SH-SY5Y (cell line): Measurements from ENCODE around the gene KLHL4.

Experiments used
- GATA2 ChIP-seq: IDR thresholded peaks from 2 replicates; pipeline ENCODE4 v1.6.1; 2011; ENCODE audit warnings: mild to moderate bottlenecking, low read depth, low read length
- GATA3 ChIP-seq: IDR thresholded peaks from 2 replicates; pipeline ENCODE4 v1.6.1; 2011; ENCODE audit warnings: low read depth, mild to moderate bottlenecking, low read length, moderate library complexity

DNA sequence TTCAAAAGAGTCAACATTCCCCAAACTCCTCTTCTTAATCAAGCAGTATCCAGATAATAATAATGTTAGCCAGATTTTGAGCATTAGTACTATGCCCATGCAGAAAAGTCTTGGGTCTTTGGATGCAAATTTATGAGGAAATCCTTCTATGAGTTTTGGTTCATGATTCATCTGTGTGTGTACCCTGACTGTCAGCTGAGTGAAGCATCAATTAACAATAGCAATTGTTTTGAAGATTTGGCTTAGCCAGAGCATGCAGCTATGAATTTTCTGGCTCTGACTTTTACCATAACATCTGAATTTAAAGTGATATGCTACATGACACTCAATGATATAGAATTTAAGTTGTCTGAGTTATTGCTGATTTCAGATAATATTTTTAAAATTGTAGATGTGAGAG lies 145.8 kb downstream of the KLHL4 start:
- TF ChIP-seq GATA3 (no peak), GATA2 (no peak)
